Small intestine (tissue), 7 donors: ENCODE measurements around the gene WIPF3. TPM values are rescaled to one million over a fixed set of nuclear protein-coding genes. Genes with fewer than 3 reads are reported as not detected.

Experiments used
- DNase-seq, 2 donors: peaks; one replicate each; pipeline versions ENCODE4 v3.0.0 to v3.0.0-alpha.2; 2013
- FAIRE-seq: peaks from 2 replicates; lab custom pipeline; 2012; peaks lifted over from hg19 to GRCh38; lab: Jason Lieb, UNC
- H3K27ac ChIP-seq, 3 donors: one replicate each; pipeline ENCODE4 v1.5.1; 2013; ENCODE audit warnings: low read length in 2 of 3, mild to moderate bottlenecking in 2 of 3, control low read depth in 1 of 3, inconsistent platforms in 1 of 3, low read depth in 1 of 3, moderate library complexity in 1 of 3
- H3K27me3 ChIP-seq, 3 donors: one replicate each; pipeline ENCODE4 v1.6.1; 2013; ENCODE audit warnings: low read length in 3 of 3, inconsistent platforms in 1 of 3; ENCODE audit not compliant: control insufficient read depth in 3 of 3, insufficient read depth in 3 of 3
- H3K36me3 ChIP-seq, 3 donors: one replicate each; pipeline ENCODE4 v1.6.1; 2013; ENCODE audit warnings: low read length in 3 of 3, inconsistent platforms in 1 of 3, low read depth in 1 of 3, mild to moderate bottlenecking in 1 of 3, moderate library complexity in 1 of 3; ENCODE audit not compliant: control insufficient read depth in 3 of 3, insufficient read depth in 2 of 3
- H3K4me1 ChIP-seq, 3 donors: one replicate each; pipeline ENCODE4 v1.6.1; 2013; ENCODE audit warnings: low read length in 2 of 3, inconsistent platforms in 1 of 3, low read depth in 1 of 3, mild to moderate bottlenecking in 1 of 3, moderate library complexity in 1 of 3; ENCODE audit not compliant: control insufficient read depth in 3 of 3, insufficient read depth in 2 of 3
- H3K4me3 ChIP-seq, 3 donors: one replicate each; pipeline ENCODE4 v1.5.1; 2013; ENCODE audit warnings: low read length in 3 of 3, control low read depth in 1 of 3, inconsistent platforms in 1 of 3, low read depth in 1 of 3, mild to moderate bottlenecking in 1 of 3, moderate library complexity in 1 of 3
- H3K9me3 ChIP-seq, 2 donors: one replicate each; pipeline ENCODE4 v1.6.1; 2013; ENCODE audit warnings: low read depth in 1 of 2, low read length in 1 of 2; ENCODE audit not compliant: control insufficient read depth in 2 of 2, insufficient read depth in 1 of 2
- WGBS, 3 donors: extraction: QIAGEN DNeasy Blood & Tissue Kit; methylation state at CpG; one replicate each; pipeline ENCODE4 v1.1.7; 2013; 5-methylcytosine and 5-hydroxymethylcytosine counted together
- polyA plus RNA-seq, 4 donors: library from polyadenylated mRNA; stranded (reverse) in 3 of 4; unstranded in 1 of 4; fragments of 200-250 nt in 3 of 4; fragments of 120-200 nt in 1 of 4; gene quantifications; one replicate each; pipeline versions ENCODE4 v1.2.1 to v1.2.3, GENCODE V29; 2013
- donor health status: healthy with polysubstance abuse.
- donor health status: control.
- donor health status: control.
- donor health status: Bipolar disorder and iron deficiency.
- donor health status: healthy.

WIPF3 gene
- polyA plus RNA-seq, 4 donors: 1.1 to 28.5 (median 1.7) TPM

GRCh38 chr7:29962035-29962434 is 155.7 kb downstream of the WIPF3 start:
- Histone ChIP-seq H3K4me1 (no peaks in the 10 kb centered on the region), H3K9me3 (no peaks in the 10 kb centered on the region), H3K27me3 (no peaks in the 10 kb centered on the region), H3K27ac (no peak overlapping the region), H3K36me3 (peaks cover 0 to 9% (median 0%) of the 10 kb centered on the region in 3 donors), H3K4me3 (no peak overlapping the region)
- WGBS, 3 donors: 88 to 97% (median 95%) methylated on average over 1 of the region's 1 CpG
- no peak for DNase-seq
- no peak for FAIRE-seq

- Histone ChIP-seq H3K9me3 (no peaks in the 10 kb centered on the region), H3K27me3 (no peaks in the 10 kb centered on the region), H3K4me1 (no peaks in the 10 kb centered on the region), H3K27ac (no peak overlapping the region), H3K36me3 (peaks cover 0 to 10% (median 0%) of the 10 kb centered on the region in 3 donors), H3K4me3 (no peak overlapping the region)
- no peak for FAIRE-seq
- no peak for DNase-seq
- WGBS, 3 donors: 70 to 80% (median 74%) methylated on average over 3 of the region's 3 CpGs
Measured at GRCh38 chr7:29965030-29965429, 158.7 kb downstream of the WIPF3 start.

Other genes with a start within 250 kb of the WIPF3 start
- gene PRR15, start 242.7 kb upstream of the WIPF3 start, polyA plus RNA-seq: 100 to 1,000 TPM in 2 of 4 donors, 10 to 100 TPM in 2; 58.9 to 179 (median 118) TPM
- gene SCRN1, start 183.3 kb downstream of the WIPF3 start, polyA plus RNA-seq: 10 to 100 TPM in 2 of 4 donors, 1 to 10 TPM in 2; 1.3 to 16.9 (median 7.4) TPM
- 10 to 100 TPM in 1 of 4 donors, 1 to 10 TPM in 1, under 1 TPM in 2; 0.45 to 11.1 (median 1.8) TPM for gene FKBP14, start 220.2 kb downstream of the WIPF3 start, polyA plus RNA-seq
- gene PLEKHA8, start 221.9 kb downstream of the WIPF3 start, polyA plus RNA-seq: 1 to 10 TPM; 3.8 to 5.0 (median 4.4) TPM